Ovary (tissue), 9 donors: ENCODE data around the gene PRSS2. TPM values are rescaled to one million over a fixed set of nuclear protein-coding genes. Genes with fewer than 3 reads are reported as not detected.
"Not testable (repeated sequence)": the region's sequence is repeated elsewhere in the genome, so short reads cannot be mapped to it uniquely, and the experiment has no call there.

ENCODE experiments used
- DNase-seq, 5 donors: peaks; one replicate each; pipeline ENCODE4 v3.0.0-alpha.2; 2019 to 2020
- H3K27ac ChIP-seq, 2 donors: fragments of 200-600 bp; one replicate each; pipeline versions ENCODE4 v1.5.1 to v1.8.0; 2019 to 2022
- H3K27me3 ChIP-seq: fragments of 200-600 bp; one replicate; pipeline ENCODE4 v1.8.0; 2022
- H3K36me3 ChIP-seq: fragments of 200-600 bp; sonication (generic); one replicate; pipeline ENCODE4 v1.5.1; 2019
- H3K4me1 ChIP-seq: one replicate; pipeline ENCODE4 v1.8.1; 2013; ENCODE audit warnings: mild to moderate bottlenecking, moderate library complexity; ENCODE audit not compliant: insufficient read depth
- H3K4me3 ChIP-seq: fragments of 200-600 bp; sonication (generic); one replicate; pipeline ENCODE4 v1.5.1; 2017
- H3K9me3 ChIP-seq, 2 donors: fragments of 200-600 bp in 1 of 2; sonication (generic) in 1 of 2; one replicate each; pipeline versions ENCODE4 v1.5.1 to v1.8.1; 2013 to 2019; ENCODE audit warnings: mild to moderate bottlenecking in 1 of 2, moderate library complexity in 1 of 2
- EP300 ChIP-seq: sonication (generic); formaldehyde crosslinking; IDR thresholded peaks from one replicate; pipeline ENCODE4 v1.6.1; 2017; ENCODE audit warnings: antibody characterized with exemption
- POLR2A ChIP-seq: fragments of 450-650 bp; IDR thresholded peaks from one replicate; pipeline ENCODE4 v1.6.1; 2017; ENCODE audit warnings: antibody characterized with exemption, mild to moderate bottlenecking, moderate library complexity
- WGBS, 3 donors: extraction: QIAGEN DNeasy Blood & Tissue Kit in 1 of 3; methylation state at CpG; one replicate each; pipeline versions ENCODE4 v1.1.5 to v1.1.7; 2013 to 2017; 5-methylcytosine and 5-hydroxymethylcytosine counted together
- intact Hi-C, 4 donors: fragments of 100-400 bp; cut with DNase I; formaldehyde crosslinking; loops; one replicate each; pipeline versions ENCODE4 v1.11.0 to v1.15.1; 2022 to 2023
- polyA plus RNA-seq, 2 donors: library from polyadenylated mRNA; stranded (reverse); fragments of 200-250 nt in 1 of 2; fragments of 350-450 nt in 1 of 2; fragmentation: Illumina TruSeq in 1 of 2; extraction: RNeasy Lipid Tissue Mini Kit (QIAGEN cat#74804) in 1 of 2; gene quantifications; one replicate each; pipeline ENCODE4 v1.2.3, GENCODE V29; 2013 to 2014
- total RNA-seq, 7 donors: library from RNA; depleted of rRNA in 2 of 7; stranded (reverse); fragments of >200 nt in 2 of 7; fragmentation: NEBNext Ultra II Directional in 3 of 7; extraction: Animal tissue kit (Norgen Biotek cat#: 25700) in 3 of 7; gene quantifications; one replicate each; pipeline versions ENCODE4 v1.1.0 to v1.2.4, GENCODE V29; 2016 to 2023
- TF ChIP-seq, protein P1 (sequence below), 3 donors: fragments of 450-650 bp in 2 of 3; fragments of 200-600 bp in 1 of 3; IDR thresholded peaks; one replicate each; pipeline versions ENCODE4 v1.5.1 to v1.8.0; 2016 to 2022; ENCODE audit warnings: antibody characterized with exemption in 3 of 3, mild to moderate bottlenecking in 1 of 3
- donor health status: DM: no; HTN: no; CAD: no; lungs with moderate emphysema.
- donor health status: DM: no; HTN: no; CAD: no.
- donor health status: Bipolar disorder and iron deficiency.
- donor health status: DM: yes; HTN: yes; CAD: no.
- donor health status: DM: no; HTN: no; CAD: no.
- donor health status: DM: yes; HTN: yes; CAD: no.

PRSS2 gene
- total and polyA plus RNA-seq, 9 donors: 1.4 to 90.0 (median 4.3) TPM; not detected in 3

DNA sequence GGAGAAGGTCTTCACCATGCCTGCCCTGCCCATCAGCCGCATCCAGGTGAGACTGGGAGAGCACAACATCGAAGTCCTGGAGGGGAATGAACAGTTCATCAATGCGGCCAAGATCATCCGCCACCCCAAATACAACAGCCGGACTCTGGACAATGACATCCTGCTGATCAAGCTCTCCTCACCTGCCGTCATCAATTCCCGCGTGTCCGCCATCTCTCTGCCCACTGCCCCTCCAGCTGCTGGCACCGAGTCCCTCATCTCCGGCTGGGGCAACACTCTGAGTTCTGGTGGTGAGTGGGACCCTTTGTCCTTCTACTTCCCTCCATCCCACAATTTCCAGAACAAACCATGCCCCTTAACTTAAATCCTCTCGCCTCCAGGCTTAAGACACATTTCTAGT is 2.5 kb downstream of the PRSS2 start:
- TF ChIP-seq POLR2A (no peak), EP300 (no peak)
- TF ChIP-seq, protein P1, sequence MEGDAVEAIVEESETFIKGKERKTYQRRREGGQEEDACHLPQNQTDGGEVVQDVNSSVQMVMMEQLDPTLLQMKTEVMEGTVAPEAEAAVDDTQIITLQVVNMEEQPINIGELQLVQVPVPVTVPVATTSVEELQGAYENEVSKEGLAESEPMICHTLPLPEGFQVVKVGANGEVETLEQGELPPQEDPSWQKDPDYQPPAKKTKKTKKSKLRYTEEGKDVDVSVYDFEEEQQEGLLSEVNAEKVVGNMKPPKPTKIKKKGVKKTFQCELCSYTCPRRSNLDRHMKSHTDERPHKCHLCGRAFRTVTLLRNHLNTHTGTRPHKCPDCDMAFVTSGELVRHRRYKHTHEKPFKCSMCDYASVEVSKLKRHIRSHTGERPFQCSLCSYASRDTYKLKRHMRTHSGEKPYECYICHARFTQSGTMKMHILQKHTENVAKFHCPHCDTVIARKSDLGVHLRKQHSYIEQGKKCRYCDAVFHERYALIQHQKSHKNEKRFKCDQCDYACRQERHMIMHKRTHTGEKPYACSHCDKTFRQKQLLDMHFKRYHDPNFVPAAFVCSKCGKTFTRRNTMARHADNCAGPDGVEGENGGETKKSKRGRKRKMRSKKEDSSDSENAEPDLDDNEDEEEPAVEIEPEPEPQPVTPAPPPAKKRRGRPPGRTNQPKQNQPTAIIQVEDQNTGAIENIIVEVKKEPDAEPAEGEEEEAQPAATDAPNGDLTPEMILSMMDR (IDR thresholded peaks at IDR 0.05): no peak
- H3K4me3 ChIP-seq: no peak overlapping the region
- DNase-seq: no peak
- intact Hi-C loops: no loop called here
- H3K27me3 ChIP-seq: no peaks in the 10 kb centered on the region
- H3K9me3 ChIP-seq: no peaks in the 10 kb centered on the region
- no peak overlapping the region for H3K27ac ChIP-seq
- no peaks in the 10 kb centered on the region for H3K4me1 ChIP-seq
- WGBS, 3 donors: 78 to 100% (median 88%) methylated on average over 12 of the region's 12 CpGs
- H3K36me3 ChIP-seq: no peaks in the 10 kb centered on the region

DNA sequence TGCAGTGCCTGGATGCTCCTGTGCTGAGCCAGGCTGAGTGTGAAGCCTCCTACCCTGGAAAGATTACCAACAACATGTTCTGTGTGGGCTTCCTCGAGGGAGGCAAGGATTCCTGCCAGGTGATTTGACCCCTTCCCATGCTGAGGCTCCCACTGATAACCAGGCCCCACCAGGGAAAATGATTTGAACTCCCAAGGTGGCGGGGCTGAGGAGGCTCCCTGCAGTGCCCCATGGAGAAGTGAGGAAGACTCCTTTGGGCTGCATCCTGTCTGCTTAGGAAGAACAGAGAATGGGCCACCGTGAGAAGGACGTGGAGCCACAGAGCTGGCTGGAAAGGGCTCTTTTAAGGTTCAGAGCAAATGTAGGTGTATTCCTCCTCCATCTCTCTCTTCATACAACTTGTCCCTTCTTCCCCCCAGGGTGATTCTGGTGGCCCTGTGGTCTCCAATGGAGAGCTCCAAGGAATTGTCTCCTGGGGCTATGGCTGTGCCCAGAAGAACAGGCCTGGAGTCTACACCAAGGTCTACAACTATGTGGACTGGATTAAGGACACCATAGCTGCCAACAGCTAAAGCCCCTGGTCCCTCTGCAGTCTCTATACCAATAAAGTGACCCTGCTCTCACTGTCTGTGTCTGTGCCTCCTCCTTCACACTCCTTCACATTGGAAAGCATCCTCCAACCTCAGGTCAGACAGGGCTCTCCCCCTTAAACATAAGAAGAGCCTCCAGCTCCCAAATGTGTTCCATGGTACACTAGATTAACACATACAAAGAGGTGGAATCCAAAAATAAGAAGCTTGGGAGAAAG is 3.4 kb downstream of the PRSS2 start:
- TF ChIP-seq EP300 (no peak), POLR2A (no peak)
- TF ChIP-seq, protein P1 (IDR thresholded peaks at IDR 0.05): no peak
- WGBS, 3 donors: 63 to 76% (median 75%) methylated on average over 4 of the region's 4 CpGs

DNA sequence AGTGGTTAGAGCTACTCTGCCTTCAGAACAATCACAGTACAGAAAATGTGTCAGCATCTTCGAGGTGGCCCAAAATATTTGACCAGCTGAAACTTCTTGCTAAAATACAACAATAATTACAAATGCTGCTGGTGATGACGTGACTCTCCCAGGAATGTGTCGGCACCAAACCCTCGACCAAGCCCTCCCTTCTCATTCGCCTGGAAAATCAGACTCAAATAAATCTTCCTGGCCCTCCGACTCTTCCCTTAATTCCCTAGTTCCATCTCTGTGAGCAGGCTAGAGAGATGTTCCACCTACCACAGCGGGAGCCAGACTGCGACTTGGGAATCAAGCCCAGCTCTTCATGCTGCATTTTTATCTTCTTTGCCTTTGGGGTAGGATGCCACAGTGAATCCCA is 4.1 kb downstream of the PRSS2 start:
- Histone ChIP-seq H3K9me3 (no peaks in the 10 kb centered on the region), H3K27ac (no peak overlapping the region), H3K4me1 (no peaks in the 10 kb centered on the region), H3K36me3 (no peaks in the 10 kb centered on the region), H3K27me3 (no peaks in the 10 kb centered on the region), H3K4me3 (no peak overlapping the region)
- no peak for DNase-seq
- intact Hi-C loops: no loop called here
- WGBS, 3 donors: 48 to 83% (median 58%) methylated on average over 8 of the region's 8 CpGs
- TF ChIP-seq, protein P1 (IDR thresholded peaks at IDR 0.05): no peak
- TF ChIP-seq EP300: no peak
- no peak for TF ChIP-seq POLR2A

More for the DNA sequence above, 3.4 kb downstream of the PRSS2 start:
- Histone ChIP-seq H3K27ac (no peak overlapping the region), H3K9me3 (no peaks in the 10 kb centered on the region), H3K27me3 (no peaks in the 10 kb centered on the region), H3K36me3 (no peaks in the 10 kb centered on the region), H3K4me1 (no peaks in the 10 kb centered on the region), H3K4me3 (no peak overlapping the region)
- intact Hi-C loops: no loop called here
- no peak for DNase-seq

DNA sequence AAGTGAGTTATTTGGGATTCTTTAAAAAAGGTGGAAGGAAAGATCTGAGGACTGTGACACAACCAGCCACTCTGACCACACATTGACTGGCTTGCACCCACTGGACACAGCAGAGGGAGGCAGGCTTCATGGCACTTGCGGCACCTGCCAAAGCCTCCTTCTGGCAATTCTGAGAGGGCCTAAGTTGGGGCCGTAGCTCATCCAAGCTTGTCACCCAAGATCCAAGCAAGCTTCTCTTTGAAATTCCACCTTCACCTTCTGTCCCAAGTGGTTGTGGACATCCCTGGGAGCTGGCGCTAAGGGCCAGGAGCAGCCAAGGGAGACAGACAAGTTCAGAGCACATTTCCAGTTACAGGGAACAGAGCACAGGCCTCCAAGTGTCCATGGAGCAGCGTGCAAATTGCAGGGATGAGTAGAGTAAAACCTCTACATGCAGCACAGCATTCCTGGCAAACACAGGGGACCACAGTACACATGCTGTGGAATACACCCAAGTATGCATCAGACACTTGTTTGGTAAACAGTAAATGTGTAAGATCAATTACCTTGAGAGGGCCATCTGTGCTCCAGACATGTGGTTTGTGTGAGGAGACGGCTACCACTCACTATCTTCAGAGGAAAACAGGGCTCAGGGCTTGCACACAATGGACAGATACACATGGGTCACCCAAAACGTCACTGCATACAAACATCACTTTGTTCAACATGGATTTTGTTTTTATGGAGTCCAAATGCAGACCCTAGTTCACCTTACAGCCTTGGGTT is 4.8 kb downstream of the PRSS2 start:
- 69 to 77% (median 73%) methylated on average over 6 of the region's 6 CpGs for WGBS, 3 donors
- intact Hi-C loops, H3K9me3 ChIP-seq, H3K36me3 ChIP-seq, H3K27me3 ChIP-seq, H3K4me3 ChIP-seq, DNase-seq, H3K27ac ChIP-seq, H3K4me1 ChIP-seq: not testable (repeated sequence)
